DMS79 treated with DMSO at 0.1 percent for 48 hours (cell line): ENCODE results near the gene SCD.

Experiments
- DNase-seq: peaks from one replicate; lab custom pipeline; 2025; lab: John Stamatoyannopoulos, UW

SCD gene

GRCh38 chr10:100340948-100341847 lies 5.8 kb upstream of the SCD start:
- DNase-seq = no peak

DNA sequence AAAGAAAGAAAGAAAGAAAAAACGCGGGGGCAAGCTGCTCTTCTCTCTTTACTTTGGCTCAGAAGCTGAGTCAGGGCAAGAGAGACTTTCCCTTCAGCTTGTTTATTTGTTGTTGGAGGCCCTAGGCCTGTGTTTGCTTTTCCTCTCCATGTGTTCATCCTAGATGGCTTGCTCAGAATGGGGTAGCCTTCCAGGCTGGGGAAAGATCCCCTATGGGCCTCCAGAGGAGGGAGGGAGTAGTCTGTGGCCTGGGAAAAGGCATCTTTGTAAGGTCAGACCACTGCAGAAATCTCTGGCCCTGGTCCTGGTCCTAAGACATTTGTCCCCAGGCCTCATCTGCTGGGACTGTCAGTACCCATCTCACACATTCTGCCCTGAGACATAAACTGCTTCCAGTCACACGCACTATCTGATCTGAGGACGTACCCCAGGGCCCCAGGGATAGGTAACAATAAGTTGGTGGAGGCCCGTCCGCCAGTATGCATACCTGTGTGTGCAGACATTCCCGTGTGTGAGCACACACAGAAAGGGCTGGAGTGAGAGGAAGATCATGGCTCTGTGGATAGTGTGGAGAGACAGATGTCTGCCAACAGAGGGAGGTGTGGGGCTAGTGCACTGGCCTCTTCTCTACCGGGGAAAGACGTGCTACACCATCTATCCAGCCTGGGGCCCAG lies 4.9 kb upstream of the SCD start:
- DNase-seq = peak; percentile 4

DNA sequence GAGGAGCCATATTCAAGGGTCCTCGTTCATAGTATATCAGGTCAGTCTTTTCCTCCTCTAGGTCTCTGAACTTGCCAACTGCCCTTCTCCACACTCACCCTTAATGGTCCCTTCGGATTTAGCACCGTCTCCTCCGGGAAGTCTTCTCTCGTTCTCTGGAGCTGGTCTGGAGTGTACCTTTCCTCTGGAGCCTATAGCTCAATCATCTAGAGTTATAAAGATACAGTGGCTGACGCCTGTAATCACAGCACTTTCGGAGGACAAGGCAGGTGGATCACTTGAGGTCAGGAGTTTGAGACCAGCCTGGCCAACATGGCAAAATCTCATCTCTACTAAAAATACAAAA lies 4.4 kb upstream of the SCD start:
- no peak for DNase-seq

DNA sequence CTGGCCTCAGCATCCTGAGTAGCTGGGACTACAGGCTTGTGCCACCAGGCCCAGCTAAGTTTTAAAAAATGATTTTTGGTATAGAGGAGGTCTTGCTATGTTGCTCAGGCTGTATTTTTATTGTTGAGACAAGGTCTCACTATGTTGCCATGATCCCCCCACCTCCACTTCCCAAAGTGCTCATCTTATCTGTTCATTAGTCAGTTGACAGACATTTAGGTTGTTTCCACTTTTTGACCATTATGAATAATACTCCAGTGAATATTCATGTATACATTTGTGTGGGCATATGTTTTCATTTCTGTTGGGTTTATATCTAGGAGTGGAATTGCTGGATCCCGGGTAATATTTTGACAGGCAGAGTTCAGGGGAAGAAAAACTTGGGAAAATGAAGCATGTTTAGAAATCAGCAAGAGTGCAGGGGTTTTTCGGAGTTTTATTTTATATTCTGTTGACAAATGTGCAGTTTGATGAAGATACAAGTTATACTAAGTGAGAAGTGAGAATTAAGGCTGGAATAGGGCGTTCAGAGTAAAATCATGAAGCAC lies 2.7 kb upstream of the SCD start:
- DNase-seq = no peak

DNA sequence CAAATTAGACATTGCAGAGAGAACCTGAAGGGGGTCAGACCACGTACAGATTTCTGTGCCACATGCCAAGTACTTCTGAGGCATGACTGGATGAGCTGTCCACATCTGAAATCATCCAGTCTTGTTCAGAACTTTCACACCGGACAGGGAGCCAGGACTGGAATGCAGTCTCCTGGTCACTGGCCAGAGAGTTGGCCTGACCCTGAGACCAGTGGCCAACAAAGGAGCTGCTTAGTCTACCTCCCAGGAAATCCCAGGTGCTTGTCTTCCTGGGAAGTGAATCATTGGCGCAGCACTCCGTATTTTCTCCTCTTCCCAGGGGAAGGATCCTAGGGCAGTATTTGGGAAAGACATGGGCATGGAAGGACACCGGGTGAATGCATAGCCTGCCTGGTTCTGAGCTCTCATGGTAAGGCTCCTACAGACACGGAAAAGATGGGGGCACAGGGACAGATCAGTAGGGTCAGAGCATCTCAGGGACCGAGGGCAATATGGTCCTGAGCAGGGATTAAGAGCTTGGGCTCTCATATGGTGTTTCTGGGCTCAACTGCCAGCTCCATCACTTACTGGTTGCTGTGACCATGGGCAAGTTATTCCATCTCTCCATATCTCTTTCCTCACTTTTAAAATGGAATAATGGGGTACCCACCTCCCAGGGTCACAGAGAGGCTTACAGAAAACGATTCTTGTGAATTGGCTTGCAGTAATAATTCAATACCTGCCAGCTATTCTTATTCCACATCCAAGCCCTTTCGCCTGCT lies 1.3 kb upstream of the SCD start:
- DNase-seq = no peak

GRCh38 chr10:100346351-100346764 lies 675 bp upstream of the SCD start:
- peak; percentile 7 for DNase-seq

DNA sequence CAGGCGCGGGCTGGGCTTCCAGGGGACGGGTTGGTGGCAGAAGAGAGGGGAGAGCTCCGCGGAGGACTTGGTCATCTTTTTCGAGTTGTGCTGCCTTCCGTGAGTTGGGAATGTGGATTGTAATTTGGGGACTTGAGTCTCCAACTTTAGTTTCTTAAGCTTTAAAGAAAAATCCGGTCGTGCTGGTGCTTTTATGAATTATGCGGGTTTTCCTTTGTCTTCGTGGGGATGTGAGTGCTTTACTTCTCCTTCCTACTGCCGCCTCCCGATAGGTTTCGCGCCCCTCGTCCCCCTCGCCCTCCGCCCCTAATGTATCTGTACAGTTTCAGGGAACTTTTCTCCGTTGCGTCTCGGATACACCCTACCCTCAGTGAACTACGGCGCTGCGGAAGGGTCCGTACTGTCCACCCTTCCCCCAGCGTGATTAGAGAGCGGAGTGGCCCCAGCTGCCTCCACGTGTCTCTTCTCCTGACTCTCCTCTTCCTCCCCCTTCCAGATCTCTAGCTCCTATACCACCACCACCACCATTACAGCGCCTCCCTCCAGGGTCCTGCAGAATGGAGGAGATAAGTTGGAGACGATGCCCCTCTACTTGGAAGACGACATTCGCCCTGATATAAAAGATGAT lies 649 bp downstream of the SCD start:
- no peak for DNase-seq

DNA sequence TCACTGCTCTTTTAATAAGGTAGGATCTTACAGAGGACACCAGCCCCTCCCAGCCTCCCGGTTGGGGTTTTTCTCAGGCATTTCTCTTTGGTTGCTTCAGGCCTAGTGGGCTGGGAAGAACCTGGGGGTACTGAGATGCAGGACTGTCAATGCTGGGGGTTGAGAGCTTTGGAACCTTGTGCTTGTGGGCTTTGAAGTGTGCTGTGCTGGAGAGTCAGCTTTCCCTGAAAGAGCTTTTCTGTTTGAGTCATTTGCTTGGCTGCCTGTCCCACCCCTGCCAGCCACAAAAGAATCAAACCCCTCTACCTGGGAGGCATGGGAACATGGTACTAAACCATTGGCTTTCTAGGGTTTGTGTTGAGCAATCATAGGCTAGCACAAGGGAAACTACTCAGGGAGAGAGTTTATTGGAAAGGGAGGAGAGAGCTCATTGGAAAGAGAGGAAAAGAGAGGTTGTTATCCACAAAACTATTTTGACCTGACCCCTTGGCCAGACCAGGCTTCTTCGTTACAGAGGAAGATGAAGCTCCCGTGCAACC lies 1.4 kb downstream of the SCD start:
- no peak for DNase-seq

DNA sequence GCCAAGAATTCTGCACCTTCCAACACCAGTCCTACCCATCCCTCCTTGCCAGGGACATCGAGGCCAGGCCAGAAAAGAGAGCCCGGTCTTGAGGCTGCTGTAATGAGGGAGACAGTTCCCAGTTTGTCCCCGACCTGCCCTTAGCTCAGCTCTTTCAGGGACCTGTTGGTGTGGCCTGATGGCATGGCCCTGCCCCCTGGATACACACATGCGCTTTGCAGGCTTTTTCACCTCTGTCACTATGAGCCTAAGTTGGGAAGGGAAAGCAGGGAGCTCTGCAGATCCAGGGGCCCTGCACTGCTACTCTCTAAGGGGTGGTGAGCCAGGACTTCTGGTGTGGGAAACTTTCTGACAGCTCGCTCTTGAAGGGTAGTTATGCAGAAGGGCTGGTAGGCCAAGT lies 2.1 kb downstream of the SCD start:
- DNase-seq = no peak

GRCh38 chr10:100349672-100350071 lies 2.6 kb downstream of the SCD start:
- no peak for DNase-seq

- no peak for DNase-seq
Observed at GRCh38 chr10:100350914-100351485, 4.0 kb downstream of the SCD start.

GRCh38 chr10:100353770-100354485 lies 6.9 kb downstream of the SCD start:
- DNase-seq = no peak

DNA sequence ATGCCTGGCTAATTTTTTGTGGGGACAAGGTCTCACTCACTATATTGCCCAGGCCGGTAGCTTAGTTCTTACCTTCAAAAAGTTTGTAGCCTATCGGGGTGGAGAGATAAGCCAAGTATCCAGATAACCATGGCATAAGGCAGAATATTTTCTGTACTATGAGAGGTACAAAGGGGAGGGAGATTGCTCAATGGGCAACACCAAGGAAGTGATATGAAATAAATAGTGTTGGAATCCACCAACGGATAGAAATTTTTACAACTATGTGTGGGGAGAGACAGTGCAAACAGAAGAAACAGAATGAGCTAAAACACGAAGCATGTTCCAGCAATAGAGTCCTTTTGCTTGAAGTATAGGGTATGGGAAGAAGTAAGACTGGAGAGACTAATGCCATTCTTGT lies 8.1 kb downstream of the SCD start:
- no peak for DNase-seq

DNA sequence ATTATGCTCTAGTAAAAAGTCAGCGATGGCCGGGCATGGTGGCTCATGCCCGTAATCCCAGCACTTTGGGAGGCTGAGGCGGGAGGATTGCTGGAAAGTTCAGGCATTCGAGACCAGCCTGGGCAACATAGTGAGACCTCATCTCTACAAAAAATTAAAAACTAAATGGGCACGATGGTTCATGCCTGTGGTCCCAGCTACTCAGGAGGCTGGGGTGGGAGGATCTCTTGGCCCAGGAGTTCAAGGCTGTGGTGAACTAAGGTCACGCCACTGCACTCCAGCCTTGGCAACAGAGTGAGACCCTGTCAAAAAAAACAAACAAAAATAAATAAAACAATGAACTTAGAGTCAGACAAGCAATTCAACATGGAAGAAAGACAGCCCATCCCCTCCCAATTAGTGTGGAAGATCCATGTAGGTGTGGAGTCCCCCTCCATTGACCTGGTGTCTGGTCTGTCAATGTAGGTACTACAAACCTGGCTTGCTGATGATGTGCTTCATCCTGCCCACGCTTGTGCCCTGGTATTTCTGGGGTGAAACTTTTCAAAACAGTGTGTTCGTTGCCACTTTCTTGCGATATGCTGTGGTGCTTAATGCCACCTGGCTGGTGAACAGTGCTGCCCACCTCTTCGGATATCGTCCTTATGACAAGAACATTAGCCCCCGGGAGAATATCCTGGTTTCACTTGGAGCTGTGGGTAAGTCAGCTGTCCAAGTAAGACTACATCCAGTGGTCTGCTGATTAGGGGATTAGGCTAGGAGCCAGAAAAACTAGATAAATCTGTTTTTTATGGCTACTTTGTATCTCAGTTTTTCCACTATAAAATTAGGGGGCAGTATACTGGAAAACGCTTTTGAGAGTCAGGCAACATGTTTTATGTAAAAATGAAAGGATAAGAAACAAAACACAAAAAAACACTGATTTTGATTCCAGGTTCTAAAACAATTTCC lies 9.3 kb downstream of the SCD start:
- DNase-seq = no peak

DNA sequence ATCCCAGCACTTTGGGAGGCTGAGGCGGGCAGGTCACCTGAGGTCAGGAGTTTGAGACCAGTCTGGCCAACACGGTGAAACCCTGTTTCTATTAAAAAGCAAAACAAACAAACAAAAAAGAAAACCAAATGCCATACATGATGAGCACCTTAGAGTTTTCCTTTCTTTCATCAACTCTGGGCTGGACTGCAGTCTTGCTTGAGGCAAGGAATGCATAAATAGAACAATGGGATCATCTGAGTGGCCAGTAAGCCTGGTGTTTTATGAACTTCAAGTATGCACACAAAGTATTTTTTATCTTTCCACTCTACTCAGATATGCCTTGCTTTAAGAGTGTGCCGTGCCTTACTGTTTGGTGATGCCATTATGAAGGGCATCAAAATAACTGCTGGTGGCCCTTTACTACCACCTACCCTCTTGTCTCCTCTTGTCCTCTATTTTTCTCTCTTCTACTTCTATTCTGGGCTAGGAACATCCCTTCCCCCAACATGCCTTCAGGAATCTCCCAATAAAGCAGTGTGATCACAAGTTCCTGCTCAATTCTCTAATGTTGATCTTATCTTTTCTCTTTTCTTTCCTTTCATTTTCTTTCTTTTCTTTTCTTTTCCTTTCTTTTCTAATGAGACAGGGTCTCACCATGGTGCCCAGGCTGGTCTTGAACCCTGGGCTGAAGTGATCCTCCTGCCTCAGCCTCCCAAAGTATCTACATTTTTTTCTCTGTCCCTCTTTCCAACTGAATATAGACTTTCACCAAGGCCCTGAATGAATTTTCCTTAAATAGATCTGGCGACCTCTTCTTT lies 10.2 kb downstream of the SCD start:
- DNase-seq = no peak

GRCh38 chr10:100359030-100359432 lies 12.0 kb downstream of the SCD start:
- no peak for DNase-seq

- DNase-seq = no peak
Observed at GRCh38 chr10:100359529-100360150, 12.6 kb downstream of the SCD start.

DNA sequence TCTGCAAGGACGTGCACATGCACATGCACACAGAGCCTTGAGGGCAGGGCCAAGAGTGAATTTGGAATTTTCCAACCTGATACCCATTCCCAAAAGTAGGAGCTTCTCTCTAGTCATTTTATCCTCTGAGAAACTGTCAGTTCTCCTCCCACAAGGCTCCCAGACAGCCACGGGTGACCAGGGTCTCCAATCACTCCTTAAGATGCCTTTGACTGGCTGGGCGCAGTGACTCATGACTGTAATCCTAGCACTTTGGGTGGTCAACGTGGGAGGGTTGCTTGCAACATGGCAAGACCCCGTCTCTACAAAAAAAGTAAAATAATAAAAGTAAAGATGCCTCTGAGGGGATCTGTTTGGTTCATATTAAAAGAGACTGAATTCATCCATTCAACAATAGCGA lies 13.2 kb downstream of the SCD start:
- DNase-seq = no peak
